ENCODE data around the gene APOA1.

The APOA1 gene

DNA sequence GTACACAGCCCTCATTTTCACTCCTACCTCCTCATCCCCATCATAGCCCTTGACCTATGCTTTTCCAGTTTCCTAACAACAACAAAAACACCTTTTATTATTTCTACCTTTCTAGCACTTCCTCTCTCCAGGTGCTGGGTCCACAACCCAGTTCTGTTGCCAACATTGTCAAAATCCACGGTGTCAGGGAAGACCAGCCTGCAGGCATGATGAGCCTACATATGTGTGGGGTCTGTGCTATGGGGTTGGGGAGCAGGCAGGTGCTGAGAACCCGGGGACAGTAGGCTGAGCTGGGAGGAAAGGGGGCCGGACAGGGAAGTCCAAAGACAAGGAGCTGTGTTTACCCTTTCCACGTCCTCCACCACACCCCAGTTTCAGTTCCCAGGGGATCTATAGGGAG, 48.9 kb downstream of the APOA1 start:
- no peak for DNase-seq (ENCODE audit: low spot score)

DNA sequence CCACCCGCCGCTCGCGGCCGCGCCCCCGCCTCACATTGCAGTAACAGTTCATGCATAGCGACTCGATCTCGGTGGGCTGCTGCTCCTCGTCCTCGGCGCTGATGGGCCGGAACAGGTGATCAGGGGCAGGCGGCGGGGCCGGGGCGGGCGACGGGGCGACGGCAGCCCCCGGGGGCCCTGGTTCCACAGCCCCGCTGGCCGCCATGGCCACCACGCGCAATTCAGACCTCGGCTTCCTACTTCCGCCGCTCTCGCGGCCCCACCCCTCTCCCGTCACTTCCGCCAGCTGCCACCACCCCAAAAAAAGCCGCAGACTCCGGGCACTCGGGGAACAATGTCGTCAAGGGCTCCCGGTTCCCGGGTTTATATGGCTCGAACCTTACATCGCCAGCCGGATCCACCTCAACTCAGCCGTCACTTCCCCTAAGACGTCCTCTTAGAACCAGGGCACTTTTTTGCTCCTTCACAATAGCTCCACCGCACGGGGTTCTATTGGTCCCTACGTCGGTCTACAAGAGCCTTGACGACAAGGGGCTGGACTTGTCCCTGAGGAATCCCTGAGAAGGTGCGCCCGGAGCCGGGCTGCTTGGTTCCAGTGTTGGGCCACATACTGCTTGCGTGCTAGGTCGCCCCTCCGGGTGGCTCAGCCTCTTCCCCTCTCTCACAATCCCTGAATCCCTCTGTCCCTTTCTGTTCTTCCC, 49.5 kb downstream of the APOA1 start, which contains the start of gene ZPR1:
Gene ZPR1 (minus strand): TSS at position 238 of the 701 bp plus-strand sequence. CDS start 33 bp downstream, at position 205.
- peak; percentile 79 for DNase-seq (ENCODE audit: low spot score)

DNA sequence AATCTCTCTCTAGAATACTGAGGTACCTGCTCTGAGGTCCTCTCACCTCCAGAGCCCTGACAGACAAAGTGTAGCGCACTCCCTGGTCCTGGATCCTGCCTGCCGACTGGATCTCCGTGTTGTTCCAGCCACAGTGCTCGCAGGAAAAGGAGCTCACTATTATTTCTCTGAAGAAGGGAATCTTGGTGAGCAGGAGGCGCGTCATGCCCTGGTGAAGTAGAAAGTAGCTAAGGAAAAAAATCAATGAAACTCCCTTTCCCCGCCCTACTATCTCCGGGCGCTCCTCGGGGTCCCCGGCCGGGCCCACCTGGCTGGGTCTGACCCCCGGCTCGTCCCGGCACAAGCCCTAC, 50.0 kb downstream of the APOA1 start:
- DNase-seq (ENCODE audit: low spot score): no peak

DNA sequence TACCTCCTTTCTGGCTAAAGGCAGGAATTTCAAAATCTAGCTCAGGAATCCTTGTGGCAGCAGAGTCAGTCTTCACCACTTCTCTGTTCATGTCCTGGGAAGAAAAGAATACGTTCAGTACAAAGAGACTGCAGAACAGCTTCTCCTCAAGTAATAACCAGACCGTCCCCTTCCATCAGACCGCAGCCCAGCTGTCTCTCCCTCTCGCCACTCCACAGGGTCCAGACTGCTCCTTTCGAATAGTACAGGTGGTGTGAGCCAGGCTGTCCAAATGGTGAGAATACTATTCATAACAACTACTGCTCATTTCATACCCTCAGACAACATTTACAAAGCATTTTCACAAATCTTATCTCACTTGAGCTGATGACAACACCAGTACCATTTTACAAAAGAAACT, 50.5 kb downstream of the APOA1 start:
- DNase-seq (ENCODE audit: low spot score): no peak

- DNase-seq (ENCODE audit: low spot score): no peak
Measured at GRCh38 chr11:116786326-116786725, 51.1 kb downstream of the APOA1 start.

Data from ecto neural progenitor cell (in vitro differentiated cells).